GM21717 (cell line): ENCODE results near the gene RHO.

Experiments used
- ATAC-seq: cut with Tn5 transposase; IDR thresholded peaks from one replicate; pipeline ENCODE4 v1.9.1; 2021; ENCODE audit warnings: mild to moderate bottlenecking, moderate library complexity; ENCODE audit not compliant: unreplicated experiment

RHO gene

GRCh38 chr3:129519896-129520715, 8.3 kb upstream of the RHO start:
- no peak for ATAC-seq

- ATAC-seq, result no peak
Measured at GRCh38 chr3:129520960-129521359, 7.5 kb upstream of the RHO start.

GRCh38 chr3:129521611-129522010, 6.8 kb upstream of the RHO start:
- ATAC-seq, result no peak

DNA sequence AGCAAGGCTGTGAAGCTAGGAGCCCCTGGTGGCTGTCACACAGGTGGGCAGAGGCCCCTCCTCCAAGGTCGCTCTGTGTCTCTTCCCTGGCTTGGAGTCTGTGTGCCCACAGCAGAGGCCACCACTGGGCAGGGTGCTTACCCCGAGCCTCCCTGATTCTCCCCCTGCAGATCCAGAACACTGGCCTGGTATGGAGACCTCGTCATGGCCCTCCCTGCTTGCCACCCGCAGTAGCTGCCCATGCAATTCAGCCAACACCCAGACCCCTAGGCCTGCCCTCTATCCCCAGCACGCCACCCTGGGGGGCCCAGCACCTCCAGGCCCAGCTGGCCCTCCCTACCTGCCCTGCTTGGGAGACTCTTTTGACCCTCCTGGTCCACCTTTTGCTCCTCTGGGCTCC, 5.5 kb upstream of the RHO start:
- ATAC-seq, result no peak

GRCh38 chr3:129524081-129524480, 4.4 kb upstream of the RHO start:
- ATAC-seq, result no peak

DNA sequence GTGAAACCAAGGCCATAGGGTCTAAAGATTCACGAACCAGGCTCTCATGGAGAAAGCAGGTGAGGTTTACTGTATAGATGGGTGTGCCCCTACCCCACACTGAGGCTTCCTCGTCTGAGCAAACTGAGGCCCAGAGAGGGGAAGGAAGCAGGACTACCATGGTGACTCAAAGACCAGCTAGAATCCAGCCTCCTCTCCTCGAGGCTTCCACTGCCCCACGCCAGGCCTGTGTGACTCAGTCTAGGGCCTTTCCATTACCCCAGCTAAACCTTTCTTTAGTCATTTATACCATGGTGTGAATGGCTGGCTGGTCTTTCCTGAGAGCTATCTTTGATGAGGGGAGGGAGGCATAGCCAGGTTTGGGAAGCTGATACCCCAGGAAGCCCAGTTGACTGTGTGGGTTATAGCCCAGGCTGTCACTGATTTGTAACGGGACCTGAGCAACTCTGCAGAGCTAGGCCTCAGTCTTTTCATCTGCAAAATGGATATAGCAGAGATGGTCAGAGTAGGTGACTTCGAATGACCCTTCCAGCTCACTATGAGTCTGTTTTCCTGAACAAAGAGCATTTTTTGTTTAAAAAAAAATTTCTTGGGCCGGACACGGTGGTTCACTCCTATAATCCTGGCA, 3.0 kb upstream of the RHO start:
- no peak for ATAC-seq

GRCh38 chr3:129526121-129526900, 2.1 kb upstream of the RHO start:
- peak; percentile 97 for ATAC-seq

DNA sequence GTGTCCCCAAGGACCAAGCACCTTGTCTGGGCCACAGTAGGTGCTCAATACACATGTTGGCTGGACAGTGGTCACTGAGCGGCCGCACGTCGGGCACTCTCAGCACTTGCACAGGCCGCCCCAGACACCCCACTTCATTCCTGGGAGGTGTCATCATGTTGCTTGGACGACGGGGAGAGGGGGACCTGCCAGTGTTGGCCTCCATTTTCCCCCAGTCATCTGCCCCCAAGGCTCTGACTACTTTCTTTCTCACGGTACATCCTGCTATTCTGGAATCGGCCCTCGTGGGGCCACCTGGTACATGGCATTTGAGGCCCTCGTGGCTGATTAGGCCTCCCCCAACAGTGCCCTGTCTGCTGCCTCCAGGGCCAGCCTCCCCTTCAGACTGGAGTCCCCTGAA, 1.2 kb upstream of the RHO start:
- no peak for ATAC-seq

GRCh38 chr3:129529436-129530210, 1.2 kb downstream of the RHO start:
- ATAC-seq, result no peak

GRCh38 chr3:129530251-129530791, 1.9 kb downstream of the RHO start:
- ATAC-seq, result no peak

GRCh38 chr3:129530821-129531220, 2.4 kb downstream of the RHO start:
- no peak for ATAC-seq

- no peak for ATAC-seq
Measured at GRCh38 chr3:129531699-129532098, 3.3 kb downstream of the RHO start.

- ATAC-seq, result no peak
Measured at GRCh38 chr3:129532261-129532660, 3.8 kb downstream of the RHO start.

- no peak for ATAC-seq
Measured at GRCh38 chr3:129533406-129533805, 5.0 kb downstream of the RHO start.

DNA sequence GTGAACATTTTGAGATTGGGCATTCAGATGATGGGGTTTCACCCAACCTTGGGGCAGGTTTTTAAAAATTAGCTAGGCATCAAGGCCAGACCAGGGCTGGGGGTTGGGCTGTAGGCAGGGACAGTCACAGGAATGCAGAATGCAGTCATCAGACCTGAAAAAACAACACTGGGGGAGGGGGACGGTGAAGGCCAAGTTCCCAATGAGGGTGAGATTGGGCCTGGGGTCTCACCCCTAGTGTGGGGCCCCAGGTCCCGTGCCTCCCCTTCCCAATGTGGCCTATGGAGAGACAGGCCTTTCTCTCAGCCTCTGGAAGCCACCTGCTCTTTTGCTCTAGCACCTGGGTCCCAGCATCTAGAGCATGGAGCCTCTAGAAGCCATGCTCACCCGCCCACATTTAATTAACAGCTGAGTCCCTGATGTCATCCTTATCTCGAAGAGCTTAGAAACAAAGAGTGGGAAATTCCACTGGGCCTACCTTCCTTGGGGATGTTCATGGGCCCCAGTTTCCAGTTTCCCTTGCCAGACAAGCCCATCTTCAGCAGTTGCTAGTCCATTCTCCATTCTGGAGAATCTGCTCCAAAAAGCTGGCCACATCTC, 6.1 kb downstream of the RHO start:
- ATAC-seq, result no peak

GRCh38 chr3:129535075-129535474, 6.6 kb downstream of the RHO start:
- no peak for ATAC-seq

GRCh38 chr3:129536374-129536667, 7.9 kb downstream of the RHO start:
- no peak for ATAC-seq

GRCh38 chr3:129536804-129537203, 8.4 kb downstream of the RHO start:
- no peak for ATAC-seq

GRCh38 chr3:129539206-129539605, 10.8 kb downstream of the RHO start:
- no peak for ATAC-seq

DNA sequence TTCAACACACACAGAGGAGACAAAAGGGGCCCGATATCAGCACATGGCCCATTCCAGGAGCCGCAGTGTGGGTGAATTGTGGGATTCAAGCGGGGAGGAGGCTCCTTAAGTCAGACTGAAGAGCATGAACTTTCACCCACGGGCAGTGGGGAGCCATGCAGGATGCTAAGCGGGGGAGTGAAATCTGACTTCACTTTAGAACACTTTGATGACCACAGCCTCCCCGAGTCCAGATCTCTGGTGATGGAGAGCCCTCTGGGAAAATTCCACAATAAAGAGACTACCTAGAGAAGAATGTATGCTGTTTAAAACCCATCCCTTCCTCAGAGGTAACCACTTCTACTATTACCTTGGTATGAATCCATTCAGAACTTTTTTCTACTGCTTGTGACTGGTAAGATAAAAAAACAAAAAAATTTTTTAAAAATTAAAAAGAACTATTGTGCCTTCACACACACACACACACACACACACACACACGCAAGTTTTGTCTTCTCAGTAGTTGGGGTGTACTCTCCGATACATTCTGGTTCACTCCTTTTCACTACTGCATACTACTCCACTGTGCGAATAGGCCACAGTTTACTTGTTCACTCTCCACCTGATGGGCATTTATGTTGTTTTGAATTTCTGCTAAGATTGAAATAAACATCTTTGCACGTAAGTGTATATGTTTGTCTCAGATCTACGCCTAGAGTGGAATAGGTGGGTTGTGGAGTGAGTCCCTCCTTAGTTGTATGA, 12.5 kb downstream of the RHO start:
- no peak for ATAC-seq
